Neutrophil (primary cell): ENCODE results near the gene ATP4B.

Experiments used
- H3K27ac ChIP-seq: fragments of 200-600 bp; sonication (generic); 2 replicates; pipeline ENCODE4 v1.5.1; 2016; ENCODE audit warnings: mild to moderate bottlenecking, moderate library complexity
- H3K27me3 ChIP-seq: fragments of 200-600 bp; sonication (generic); 2 replicates; pipeline ENCODE4 v1.6.0; 2016; ENCODE audit warnings: mild to moderate bottlenecking
- H3K36me3 ChIP-seq: fragments of 200-600 bp; sonication (generic); 2 replicates; pipeline ENCODE4 v1.5.1; 2017
- H3K4me1 ChIP-seq, 2 experiments: fragments of 200-600 bp in 1 of 2; sonication (generic) in 1 of 2; 1 replicate in 1 of 2; 2 replicates in 1 of 2; pipeline versions ENCODE4 v1.5.1 to v1.6.1; 2013 to 2016; ENCODE audit warnings: low read depth in 1 of 2, low read length in 1 of 2, mild to moderate bottlenecking in 1 of 2, moderate library complexity in 1 of 2; ENCODE audit not compliant: control insufficient read depth in 1 of 2, insufficient read depth in 1 of 2
- H3K4me3 ChIP-seq, 2 experiments: fragments of 200-600 bp in 1 of 2; sonication (generic) in 1 of 2; 1 replicate in 1 of 2; 2 replicates in 1 of 2; pipeline ENCODE4 v1.5.1; 2013 to 2016; ENCODE audit warnings: low read depth in 1 of 2, low read length in 1 of 2, mild to moderate bottlenecking in 1 of 2, moderate library complexity in 1 of 2
- H3K9me3 ChIP-seq: fragments of 200-600 bp; sonication (generic); 2 replicates; pipeline ENCODE4 v1.5.1; 2016
- TF ChIP-seq, protein P1 (sequence below): fragments of 200-600 bp; sonication (generic); IDR thresholded peaks from 2 replicates; pipeline ENCODE4 v1.5.1; 2016; ENCODE audit warnings: antibody characterized with exemption

ATP4B gene

DNA sequence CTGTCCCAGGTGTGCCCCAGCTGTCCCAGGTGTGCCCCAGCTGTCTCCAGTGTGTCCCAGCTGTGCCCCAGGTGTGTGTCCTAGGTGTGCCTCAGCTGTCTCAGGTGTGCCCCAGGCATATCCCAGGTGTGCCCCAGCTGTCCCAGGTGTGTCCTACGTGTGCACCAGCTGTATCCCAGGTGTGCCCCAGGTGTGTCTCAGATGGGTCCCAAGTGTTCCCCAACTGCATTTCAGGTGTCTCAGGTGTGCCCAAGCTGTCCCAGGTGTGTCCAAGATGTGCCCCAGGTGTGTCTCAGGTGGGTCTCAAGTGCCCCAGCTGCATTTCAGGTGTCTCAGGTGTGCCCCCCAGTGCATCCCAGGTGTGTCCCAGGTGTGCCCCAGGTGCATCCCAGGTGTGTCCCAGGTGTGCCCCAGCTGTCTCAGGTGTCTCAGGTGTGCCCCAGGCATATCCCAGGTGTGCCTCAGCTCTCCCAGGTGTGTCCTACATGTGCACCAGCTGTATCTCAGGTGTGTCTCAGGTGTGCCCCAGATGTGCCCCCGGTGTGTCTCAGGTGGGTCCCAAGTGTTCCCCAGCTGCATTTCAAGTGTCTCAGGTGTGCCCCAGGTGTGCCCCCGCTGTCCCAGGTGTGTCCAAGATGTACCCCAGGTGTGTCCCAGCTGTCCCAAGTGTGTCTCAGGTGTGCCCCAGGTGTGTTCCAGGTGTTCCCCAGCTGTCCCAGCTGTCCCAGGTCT is 7.8 kb upstream of the ATP4B start:
- Histone ChIP-seq H3K27ac (no peak overlapping the region), H3K4me3 (no peak overlapping the region), H3K4me1 (no peaks in the 10 kb centered on the region), H3K9me3 (no peaks in the 10 kb centered on the region), H3K27me3 (peaks cover 21% of the 10 kb centered on the region), H3K36me3 (no peaks in the 10 kb centered on the region)
- TF ChIP-seq, protein P1, sequence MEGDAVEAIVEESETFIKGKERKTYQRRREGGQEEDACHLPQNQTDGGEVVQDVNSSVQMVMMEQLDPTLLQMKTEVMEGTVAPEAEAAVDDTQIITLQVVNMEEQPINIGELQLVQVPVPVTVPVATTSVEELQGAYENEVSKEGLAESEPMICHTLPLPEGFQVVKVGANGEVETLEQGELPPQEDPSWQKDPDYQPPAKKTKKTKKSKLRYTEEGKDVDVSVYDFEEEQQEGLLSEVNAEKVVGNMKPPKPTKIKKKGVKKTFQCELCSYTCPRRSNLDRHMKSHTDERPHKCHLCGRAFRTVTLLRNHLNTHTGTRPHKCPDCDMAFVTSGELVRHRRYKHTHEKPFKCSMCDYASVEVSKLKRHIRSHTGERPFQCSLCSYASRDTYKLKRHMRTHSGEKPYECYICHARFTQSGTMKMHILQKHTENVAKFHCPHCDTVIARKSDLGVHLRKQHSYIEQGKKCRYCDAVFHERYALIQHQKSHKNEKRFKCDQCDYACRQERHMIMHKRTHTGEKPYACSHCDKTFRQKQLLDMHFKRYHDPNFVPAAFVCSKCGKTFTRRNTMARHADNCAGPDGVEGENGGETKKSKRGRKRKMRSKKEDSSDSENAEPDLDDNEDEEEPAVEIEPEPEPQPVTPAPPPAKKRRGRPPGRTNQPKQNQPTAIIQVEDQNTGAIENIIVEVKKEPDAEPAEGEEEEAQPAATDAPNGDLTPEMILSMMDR = no peak

DNA sequence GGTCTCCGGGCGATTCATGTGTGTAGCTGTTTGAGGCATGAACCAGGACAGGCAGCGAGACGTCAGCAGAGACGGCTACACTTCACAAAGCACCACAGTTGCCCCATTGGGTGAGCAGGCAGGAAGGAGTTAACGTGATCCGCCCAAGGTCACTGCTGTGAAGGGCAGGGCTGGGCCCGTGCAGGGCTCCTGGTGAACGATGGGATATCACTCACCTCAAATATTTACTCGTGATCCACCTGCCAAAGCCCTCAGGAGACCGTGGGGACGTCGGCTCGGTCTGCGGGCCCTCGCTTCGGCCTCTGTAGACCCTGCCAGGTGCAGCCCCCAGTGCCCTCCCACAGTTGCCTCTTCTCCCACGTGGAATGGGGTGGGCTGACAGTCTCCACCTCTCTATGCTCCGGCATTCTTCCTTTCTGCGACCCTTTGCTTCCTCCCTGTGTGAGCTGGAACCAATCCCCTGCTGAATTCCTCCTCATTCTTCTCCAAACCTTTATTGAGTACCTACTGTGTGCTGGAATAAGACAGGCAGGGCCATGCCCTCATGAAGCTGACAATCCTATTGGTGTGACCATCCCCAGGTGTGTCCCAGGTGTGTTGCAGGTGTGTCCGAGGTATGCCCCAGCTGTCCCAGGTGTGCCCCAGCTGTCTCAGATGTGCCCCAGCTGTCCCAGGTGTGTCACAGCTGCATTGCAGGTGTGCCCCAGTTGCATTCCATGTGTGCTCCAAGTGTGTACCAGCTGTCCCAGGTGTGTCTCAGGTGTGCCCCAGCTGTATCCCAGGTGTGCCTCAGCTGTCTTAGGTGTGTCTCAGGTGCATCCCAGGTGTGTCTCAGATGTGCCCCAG is 7.0 kb upstream of the ATP4B start:
- no peak overlapping the region for H3K4me3 ChIP-seq
- H3K36me3 ChIP-seq = no peaks in the 10 kb centered on the region
- H3K4me1 ChIP-seq = no peaks in the 10 kb centered on the region
- H3K27me3 ChIP-seq = peaks cover 21% of the 10 kb centered on the region
- H3K27ac ChIP-seq = no peak overlapping the region
- H3K9me3 ChIP-seq = no peaks in the 10 kb centered on the region
- TF ChIP-seq, protein P1 = no peak

DNA sequence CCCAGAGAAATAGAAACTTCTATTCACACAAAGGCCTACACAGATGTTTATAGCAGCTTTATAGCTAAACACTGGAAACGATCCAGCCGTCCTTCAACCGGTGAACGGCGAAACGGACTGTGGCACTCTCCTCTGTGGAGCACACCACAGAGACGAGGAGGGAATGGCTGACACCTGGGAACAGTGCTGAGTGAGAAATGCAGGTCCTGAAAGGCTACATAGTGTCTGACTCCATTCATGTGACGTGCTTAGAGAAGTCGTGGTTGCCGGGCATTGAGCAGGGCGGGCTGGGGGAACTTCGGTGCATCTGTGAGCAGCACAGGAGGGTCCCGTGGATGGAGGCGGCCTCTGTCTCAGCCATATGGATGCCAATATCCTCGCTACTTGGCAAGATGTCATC is 5.9 kb upstream of the ATP4B start:
- Histone ChIP-seq H3K27me3 (peaks cover 21% of the 10 kb centered on the region), H3K36me3 (no peaks in the 10 kb centered on the region), H3K27ac (no peak overlapping the region), H3K9me3 (no peaks in the 10 kb centered on the region), H3K4me1 (no peaks in the 10 kb centered on the region), H3K4me3 (no peak overlapping the region)
- TF ChIP-seq, protein P1 = no peak

DNA sequence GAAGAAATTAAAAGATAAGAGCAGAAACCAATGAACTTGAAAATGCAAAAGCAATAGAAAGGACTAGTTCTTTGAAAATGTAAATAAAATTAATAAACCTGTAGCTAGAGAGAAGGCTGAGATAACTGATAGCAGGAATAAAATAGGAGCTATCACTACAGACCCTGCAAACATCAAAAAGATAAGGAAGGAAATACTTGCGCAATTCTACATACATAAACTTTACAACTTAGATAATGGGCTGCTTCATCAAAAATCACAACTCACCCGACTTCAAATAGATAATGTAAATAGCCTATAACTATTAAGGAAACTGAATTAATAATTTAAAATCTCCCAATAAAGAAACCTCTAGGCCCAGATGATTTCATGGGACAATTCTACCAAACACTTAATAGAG is 3.5 kb upstream of the ATP4B start:
- Histone ChIP-seq H3K27me3 (peaks cover 21% of the 10 kb centered on the region), H3K4me1 (no peaks in the 10 kb centered on the region), H3K36me3 (no peaks in the 10 kb centered on the region), H3K27ac (no peak overlapping the region), H3K9me3 (no peaks in the 10 kb centered on the region), H3K4me3 (no peak overlapping the region)
- TF ChIP-seq, protein P1 = no peak

DNA sequence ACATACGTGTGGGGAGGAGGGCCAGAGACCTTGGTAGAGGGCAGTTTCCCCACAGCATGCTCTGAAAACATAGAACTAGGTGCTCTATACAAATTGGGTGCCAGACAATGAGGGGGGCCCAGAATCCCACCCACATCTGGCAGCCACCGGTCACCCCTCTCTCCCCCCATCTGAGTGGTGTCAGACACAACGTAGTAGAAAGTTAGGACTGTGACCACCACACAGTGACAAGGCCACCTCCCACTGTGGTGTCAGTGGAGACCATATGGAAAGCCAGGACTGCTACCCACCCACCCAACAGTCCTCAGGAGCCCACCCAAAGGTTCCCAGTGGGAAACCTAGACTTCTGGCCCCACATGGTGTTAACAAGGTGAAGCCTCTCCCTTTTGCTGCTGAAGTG is 2.1 kb upstream of the ATP4B start:
- Histone ChIP-seq H3K36me3 (no peaks in the 10 kb centered on the region), H3K27me3 (peaks cover 21% of the 10 kb centered on the region), H3K27ac (no peak overlapping the region), H3K4me1 (no peaks in the 10 kb centered on the region), H3K9me3 (no peaks in the 10 kb centered on the region), H3K4me3 (no peak overlapping the region)
- TF ChIP-seq, protein P1 = no peak
